Right hindlimb (tissue), 1 donor: Measurements from ENCODE around the gene HES6.

Experiments used
- DNase-seq: peaks from one replicate; pipeline ENCODE4 v3.0.0-alpha.2; 2018

The HES6 gene

DNA sequence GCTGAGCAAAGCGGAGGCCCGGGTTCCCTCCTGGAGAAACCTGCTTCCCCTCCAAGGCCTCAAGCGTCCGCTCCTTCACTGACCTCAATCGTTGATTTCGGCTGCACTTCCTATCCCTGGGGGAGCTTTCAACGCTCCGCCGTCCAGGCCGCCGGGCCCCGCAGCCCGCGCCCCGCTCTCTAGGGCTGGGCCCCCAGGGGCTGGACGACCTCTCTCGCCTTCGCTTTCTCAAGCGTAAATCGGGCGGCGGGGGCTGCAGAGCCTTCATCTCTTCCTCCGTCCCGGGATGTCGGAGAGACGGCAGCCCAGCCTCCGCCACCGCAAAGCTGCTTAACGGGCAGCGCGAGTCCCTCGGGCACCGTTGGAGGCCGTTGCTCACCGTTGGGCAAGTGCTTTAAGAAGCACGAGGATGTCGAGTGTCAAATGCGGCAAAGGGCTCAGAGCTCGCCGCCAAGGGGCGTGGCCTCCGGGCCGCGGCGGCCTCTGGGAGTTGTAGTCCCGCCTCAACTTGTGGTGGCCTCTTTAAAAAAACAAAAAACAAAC lies 8.5 kb downstream of the HES6 start:
- peak; percentile 80 for DNase-seq

DNA sequence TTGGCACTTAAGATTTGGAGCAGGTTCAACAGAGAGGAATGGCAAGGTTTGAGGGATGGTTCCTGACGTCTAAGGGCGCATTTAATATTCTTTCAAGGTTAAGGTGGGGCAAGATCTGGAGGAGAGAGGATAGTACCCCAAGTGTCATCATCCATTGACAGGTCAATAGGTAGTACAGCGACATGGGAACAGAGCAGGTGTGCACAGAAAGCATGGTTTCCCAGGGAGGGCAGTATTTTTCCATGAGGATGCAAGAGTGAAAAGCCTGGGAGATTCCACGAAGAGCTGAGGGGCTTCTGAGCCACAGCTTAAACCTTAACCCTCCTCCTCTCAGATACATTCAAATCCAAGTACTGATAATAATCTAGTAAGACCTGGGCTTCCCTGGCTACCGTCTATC lies 9.1 kb downstream of the HES6 start:
- DNase-seq: no peak

DNA sequence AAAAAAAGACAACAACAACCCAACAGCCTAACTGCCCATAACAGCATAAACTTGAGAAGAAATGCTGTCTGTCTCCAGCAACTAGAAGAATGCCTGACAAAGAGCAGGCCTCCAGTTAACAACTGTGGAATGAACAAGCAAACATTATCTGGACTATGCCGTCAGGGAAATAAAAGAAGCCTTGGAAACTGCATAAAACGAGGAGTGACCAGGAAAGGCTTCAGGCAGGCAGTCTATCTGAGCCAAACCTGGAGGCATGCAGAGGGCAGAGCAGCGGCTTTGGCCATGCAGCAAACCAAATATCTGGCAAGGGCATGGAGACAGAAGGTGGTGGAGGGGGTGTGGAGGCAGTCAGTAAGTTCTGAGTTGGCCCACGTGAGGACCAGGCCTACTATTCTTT lies 11.1 kb downstream of the HES6 start:
- no peak for DNase-seq

DNA sequence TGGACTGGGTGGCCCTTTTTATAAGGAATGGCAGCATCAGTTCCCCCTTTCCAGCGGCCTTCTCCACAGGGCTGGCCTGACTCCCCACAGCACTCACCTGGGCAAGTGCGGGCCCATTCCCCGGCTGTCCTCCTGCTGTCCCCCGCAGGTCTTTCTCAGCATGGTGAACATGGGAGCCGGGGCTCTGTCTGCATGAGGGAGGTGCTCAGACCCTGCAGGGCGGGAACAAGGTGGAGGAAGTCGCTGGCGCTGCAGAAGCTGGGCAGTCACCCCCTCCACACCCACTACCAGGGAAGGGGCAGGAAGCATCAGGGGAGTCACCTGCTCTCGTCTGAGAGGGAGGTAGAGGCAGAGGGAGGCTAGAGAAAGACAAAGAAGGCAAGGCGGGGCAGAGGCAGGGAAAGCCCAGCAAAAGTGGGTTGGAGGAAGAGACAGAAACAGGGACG lies 12.2 kb downstream of the HES6 start:
- no peak for DNase-seq

DNA sequence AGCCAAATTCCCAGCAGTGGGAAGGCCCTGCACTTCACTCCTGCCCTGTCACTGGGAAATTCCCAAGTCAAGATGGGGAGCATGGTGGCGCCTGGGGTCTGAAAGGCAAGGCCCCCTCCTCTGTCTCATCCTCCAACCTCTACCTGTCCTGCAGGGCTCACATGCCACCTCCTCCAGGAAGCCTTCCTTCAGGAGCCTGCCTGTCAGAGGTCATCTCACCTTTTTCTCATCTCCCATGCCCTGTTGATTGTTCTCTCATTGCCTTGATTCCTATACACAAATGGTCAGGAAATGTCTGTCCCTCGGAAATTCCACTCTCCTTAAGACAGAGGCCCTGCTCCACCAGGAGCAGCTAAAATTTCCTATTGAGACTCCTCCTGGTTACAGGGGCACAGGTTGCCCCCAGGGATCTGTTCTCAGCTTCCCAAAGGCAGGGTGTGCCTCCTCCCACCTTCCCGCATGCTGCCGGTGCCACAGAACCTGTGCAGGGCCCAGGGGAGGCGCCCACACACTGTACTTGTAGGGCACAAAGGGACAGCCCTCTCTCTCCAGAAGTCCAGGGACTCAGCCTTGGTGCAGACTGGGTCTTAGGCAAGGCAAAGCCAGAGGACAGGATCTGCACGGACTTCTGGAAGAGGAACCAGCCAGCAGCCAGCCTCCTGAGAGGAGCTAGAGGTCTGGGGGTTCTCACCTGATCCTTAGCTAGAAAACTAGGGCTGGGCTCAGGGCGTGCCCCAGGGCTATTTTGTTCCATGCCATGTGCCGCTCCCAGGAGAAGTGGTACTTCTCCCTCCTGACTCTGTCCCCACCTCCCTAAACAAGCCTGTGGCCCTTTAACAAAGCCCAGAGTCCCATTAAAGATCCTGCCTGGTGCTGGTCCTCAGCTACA lies 12.9 kb downstream of the HES6 start:
- no peak for DNase-seq

DNA sequence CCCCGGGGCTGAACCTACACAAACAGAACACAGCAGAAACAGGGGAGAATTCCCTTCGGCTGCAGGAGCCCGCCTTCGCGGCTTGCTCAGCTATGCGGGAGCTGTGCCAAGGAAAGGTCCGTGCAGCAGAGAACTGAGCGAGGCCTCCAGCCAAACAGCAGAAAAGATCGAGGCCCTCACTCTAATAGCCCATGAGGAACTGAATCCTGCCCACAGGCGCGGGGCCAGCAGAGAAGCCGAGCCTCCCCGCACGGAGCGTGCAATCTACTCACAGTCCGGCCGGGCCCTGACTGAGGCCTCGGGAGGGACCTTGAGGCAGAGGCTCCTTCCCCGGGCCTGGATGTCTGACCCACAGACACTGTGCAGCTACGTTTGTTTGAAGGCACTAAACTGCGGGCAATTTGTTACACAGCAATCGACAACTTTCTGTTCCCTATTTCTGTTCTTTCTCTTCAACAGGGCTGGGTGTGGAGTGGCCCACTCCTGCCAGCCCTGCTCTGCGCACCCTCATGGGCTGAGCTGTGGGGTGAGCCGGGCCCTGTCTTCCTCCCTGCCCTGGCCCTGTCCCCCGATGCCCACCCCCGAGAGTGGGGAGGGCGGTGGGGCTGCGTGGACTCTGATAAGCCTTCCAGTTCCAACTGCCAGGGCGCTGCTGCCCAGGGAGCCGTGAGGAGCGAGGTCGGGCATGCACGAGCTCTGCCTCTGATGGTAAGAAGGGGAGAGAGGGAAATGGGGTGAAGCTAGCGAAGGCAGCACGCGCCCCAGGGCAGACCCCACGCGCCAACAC lies 13.7 kb downstream of the HES6 start:
- DNase-seq: no peak

DNA sequence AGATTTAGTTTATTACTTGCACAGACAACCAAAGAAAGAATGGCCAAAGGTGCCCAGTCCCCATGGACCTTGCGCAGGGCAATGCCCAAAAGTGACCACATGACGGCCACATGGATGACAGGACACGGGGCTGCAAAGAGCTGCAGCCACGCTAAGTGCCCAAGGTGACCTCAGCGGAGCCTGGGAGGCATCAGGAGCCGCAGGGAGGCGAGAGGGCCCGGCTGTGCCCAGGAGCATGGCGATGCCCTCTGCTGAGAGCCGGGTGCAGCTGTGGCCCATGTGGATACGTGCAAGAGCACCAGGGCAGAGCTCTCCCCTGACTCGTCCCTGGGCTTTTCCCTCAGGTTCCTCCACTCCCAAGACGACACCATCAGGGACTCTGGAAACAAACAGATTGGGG lies 14.7 kb downstream of the HES6 start:
- DNase-seq: no peak

DNA sequence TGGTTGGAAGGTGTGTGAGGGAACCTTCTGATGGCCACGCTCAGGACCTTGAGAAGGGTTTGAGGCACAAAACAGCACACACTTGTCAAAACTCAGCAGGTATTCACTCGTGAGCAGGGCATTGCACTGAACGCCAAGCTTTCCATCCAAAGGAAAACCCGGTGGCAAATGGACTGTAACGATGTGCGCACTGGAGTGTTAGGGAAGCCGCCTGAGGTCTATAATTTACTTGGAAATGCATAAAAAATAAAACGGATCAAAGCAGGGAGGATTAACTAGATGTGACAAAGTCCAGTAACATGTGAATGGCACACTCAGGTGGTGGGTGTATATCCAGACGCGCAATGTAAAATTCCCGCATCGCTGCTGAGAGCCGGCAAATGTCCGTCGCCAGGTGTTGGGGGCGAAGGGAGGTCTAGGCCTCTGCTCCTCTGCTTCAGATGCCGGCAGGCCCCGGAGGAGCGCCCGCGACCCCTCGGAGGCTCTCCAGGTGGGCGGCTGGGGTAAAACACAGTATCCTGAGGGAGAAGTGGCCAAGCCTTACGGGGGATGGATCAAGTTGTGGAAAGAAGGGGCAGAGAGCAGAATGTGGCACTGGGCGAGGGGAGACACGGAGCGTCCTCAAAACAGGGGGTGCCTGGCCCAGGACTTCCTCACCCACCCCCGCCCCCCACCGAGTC lies 15.3 kb downstream of the HES6 start:
- DNase-seq: no peak

DNA sequence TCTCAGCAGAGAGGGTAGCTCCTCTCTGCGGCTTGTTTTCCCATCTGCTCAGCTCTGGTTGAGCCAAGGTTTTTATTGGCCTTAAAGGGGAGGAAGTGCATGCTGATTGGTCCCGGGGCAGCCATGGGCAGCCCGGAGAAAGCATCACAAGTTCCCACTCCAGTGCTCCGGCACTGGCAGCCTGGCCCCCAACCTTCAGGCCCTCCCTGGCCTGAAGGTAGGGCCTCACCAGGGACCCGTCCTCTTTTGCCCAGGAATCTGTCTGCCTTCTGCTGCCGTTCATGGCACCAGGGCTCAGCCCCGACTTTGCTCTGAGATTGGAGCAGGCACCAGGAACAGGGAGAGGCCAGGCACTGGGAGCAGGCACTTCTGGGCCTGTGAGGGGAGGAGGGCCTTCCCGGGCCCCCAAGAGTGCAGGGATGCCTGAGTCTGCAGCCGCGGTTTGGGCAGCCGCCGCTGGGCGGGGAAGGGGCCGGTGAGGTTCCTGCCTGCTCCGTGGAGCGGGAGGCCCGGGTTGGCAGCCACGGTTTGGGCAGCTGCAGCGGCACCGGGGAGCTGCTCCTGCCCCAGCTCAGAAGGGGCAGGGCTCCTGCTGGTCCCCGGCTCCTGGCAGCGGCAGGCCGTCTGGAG lies 18.8 kb downstream of the HES6 start:
- DNase-seq: no peak

DNA sequence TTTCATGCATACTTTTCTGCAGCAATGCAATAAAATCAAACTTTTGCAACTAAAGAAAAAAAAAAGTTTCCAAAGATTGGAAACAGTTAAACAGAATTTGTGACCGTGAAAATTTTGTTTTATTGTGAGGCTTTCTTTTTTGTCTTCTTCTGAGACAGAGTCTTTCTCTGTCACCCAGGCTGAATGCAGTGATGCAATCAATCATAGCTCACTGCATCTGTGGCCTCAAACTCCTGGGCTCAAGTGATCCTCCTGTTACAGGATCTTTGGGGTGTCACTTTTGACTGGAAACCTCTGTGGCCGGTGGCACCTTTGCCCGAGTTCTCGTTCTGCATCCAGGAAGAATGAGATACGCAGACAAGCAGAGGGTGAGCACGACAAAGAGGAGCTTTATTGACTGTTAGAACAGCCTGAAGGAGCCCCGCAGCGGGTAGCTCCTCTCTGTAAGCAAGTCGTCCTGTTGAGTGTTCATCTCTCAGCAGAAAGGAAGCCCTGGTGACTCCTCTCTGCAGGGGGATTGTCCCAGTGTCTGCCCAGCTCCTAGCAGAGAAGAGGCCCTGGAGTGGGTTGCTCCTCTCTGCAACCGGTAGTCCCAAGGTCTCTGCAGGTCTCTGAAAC lies 19.5 kb downstream of the HES6 start:
- no peak for DNase-seq

DNA sequence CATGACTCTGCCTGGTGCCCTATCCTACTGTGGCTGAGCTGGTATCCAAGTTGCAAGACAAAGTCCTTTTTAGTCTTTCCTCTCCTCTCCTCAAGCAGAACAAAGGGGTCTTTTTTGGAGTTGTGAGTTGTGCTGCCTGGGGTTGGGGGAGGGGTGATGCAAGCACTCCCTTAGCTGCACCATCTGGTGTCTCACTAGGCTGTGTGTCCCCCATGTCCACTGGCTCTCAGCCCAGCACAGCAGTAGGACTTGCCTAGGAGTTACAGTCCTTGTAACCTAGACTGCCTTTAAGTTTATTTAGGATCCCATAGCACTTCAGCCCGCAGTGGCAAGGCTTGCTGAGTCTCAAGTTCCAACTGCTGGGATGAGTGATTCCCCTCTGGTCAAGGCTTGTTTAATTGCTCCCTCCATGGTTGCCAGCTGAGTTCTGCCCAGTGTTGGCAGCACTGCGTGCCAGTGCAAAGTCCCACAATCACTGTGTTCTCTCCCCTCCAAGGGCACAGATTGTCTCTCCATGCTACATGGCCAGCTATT lies 23.1 kb downstream of the HES6 start:
- DNase-seq: peak; percentile 67

DNA sequence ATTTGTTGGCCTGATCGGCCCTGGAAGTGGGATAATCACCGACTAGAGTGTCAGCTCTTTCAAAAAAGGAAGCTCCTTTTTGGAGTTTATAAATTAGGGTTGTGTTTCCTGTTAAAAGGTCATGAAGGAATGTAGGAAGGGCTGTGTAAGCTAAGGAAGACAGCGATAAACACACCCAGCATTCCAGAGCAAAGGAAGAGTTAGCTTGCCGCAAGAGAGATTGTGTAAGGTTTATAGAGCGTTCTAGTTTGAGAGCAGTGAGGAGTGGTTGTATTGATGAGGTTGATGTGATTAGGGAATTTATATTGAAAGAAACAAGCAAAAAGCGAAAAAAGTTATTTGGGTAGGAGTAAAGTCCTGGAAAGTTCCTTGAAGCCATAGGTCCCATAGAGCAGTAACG lies 32.8 kb downstream of the HES6 start:
- DNase-seq: no peak

DNA sequence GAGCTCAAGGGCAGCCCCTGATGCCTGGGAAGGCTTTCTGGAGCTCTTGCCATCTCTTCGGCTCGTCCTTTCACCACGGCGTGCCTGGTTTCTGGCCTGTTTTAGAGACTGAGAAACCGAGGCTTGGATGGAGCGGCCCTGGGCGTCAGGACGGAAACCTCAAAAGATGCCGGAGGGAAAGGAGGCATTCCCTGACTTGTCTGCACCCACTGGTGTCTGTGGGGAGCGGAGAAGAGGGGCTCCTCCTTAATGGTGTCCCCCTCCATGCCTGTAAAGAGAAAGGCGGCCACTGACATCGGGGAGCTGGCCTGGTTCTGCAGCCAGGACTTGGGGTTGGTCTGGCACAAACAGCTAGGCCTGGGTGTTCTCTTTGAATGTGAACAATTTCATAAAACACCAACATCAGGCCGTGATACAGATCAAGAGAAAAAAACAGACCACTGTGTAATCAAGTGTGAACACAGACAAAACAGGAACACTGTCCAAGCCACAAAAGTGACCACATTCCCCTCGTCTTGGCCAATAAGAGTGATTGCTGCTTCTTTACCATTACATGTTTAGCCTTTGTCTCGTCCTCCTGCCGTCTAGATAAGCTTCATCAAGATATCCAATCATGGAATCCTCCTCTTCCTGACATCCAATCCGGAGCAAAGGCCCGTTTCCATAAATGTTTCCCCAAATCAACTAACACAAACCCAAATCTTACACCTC lies 35.7 kb downstream of the HES6 start:
- no peak for DNase-seq

DNA sequence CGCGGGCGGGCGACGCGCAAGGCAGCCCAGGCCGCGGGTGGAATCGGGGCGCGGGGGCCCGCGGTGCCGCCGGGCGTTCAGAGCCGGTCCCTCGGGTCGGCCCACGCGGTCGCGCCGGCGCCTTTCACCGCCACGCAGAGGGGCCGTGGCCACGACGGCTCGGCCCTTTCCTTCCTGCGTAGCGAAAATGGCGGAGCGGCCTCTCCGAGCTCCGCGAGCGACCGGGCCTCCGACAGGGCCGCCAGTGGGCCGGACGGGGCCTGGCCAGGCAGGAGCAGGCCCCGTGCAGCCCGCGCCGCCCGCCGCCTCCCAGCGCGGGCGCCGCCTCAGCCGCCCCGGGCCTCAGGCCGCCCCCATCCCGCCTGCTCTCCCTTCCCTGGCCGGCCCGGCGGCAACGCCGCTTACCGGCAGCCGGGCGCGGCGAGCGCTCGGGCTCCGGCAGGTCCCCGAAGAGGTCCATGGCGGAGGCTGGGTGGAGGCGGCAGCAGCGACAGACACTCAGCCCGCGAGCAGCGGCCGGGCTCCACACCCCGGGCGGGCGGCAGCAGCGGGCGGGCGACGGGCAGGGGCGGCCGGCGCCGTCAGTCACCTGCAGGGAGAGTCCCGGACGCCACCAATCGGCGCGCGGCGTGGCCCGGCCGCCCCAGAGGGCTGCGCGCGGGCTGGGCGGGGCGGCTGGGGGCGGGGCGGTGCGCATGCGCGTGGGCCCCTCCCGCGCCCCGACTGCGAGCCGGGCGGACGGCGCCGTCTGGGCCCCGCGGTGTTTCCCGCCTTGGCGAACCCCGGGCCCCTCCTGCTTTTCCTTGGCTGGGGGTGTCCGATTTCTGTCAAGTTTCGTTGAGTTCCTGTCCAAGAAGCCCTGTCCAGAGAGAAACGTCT lies 36.5 kb downstream of the HES6 start, which contains the start of gene ILKAP:
Gene ILKAP (minus strand): TSS at position 602 of the 879 bp plus-strand sequence. CDS start 142 bp downstream, at position 460.
- DNase-seq: peak; percentile 92

DNA sequence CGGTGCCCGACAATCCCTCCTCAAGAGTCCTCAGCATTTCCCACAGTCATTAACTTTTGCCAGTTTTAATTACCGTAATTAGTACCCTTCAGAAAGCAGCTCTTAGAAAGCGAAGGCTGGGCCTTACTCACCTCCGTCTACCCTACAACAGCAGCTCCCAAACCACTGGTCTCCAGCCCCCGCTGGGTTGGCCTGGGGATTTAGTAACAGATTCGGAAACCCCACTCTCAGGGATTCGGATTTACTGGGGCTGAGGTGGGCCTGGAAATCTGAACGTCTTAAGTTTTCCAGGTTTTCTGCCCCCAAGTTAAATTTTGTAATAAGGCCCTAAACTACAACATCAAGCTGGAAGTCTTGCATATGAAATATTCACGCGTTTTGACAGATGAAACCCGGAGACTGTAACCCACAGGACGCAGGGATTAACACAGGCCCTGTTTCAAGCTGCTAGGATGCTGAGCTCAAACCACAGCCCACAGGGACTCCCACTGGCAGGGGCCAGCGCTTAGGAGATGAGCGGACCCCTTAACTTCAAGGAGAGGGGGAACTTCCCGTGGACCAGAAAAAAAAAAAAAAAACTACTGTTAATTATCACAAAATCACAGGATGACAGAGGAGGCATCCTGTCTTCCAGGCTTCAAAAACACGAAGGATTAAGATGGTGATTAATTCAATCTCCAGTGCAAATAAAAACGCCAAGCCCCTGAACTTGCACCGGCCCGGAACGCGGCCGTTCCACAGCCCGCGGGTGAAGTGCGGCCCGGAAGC lies 37.3 kb downstream of the HES6 start:
- DNase-seq: peak; percentile 33

DNA sequence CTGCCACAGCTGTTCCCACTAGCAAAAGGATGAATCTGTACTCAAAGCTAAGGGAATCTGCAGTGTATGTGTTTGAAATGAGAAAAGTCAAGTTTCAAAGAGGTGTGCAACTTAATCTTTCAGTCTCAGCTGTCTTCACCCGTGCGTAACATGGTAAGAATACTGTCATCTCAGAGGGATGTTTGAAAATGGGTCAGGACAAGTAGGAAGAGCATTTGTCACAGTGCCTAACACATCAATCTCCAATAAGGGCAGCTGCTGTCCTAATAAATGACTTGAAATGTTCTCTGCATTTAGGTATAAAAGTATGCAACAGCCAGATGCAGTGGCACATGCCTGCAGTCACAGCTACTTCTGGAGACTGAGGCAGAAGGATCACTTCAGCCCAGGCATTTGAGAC lies 49.4 kb downstream of the HES6 start:
- DNase-seq: no peak
